ENCODE results near the gene LTK.

The LTK gene

GRCh38 chr15:41523097-41523496, 9.5 kb upstream of the LTK start:
- DNase-seq, result no peak

GRCh38 chr15:41521614-41522013, 8.0 kb upstream of the LTK start:
- DNase-seq, result no peak

DNA sequence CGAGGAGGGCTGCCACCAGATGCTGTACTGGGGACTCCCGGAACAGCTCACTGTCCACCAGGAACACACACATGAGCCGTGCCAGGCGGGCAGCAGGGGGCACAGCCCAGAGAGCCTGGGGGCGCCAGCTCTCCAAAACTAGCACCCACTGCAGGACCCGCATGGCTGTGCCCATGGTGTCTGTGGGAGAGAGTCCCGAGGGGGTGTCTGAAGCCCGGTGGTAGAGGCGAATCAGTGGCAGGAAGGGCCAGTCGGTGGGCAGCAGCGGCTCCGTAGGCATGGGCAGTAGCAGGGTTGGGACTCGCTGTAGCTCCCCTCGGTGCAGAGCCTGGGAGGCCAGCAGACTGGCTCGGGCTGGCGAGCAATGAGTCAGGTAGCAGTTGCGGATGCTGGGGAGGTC, 7.0 kb upstream of the LTK start:
- DNase-seq, result no peak

DNA sequence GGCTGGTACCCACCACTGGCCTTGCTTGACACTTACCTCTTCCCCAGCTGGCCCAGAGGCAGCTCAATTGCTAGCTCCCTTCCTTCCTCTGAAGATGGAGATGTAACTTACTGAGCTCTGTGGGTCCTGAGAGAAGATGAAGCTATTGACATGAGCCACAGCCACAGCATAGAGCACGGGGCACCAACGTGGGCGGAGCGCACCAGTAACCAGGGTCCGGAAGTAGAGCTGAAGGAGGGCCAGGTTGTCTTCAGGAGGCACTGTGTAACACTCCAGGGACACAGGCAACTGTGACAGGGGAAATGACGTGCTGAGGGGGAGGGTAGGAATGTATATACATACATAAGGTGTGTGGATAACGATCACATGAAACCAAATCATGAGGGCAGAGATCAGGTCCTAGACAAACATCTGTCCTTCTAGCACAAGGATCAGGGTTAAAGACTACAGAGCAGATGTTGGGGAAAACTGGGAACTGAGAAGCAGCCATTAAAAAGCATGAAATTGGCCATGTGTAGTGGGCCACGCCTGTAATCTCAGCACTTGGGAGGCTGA, 4.3 kb upstream of the LTK start:
- DNase-seq, result no peak

- DNase-seq, result no peak
Observed at GRCh38 chr15:41512940-41513505, 604 bp downstream of the LTK start.

GRCh38 chr15:41512512-41512939, 1.1 kb downstream of the LTK start:
- no peak for DNase-seq

GRCh38 chr15:41511899-41512369, 1.7 kb downstream of the LTK start:
- no peak for DNase-seq

- DNase-seq, result no peak
Observed at GRCh38 chr15:41511331-41511898, 2.2 kb downstream of the LTK start.

- no peak for DNase-seq
Observed at GRCh38 chr15:41510728-41511127, 2.9 kb downstream of the LTK start.

- DNase-seq, result no peak
Observed at GRCh38 chr15:41507820-41508290, 5.8 kb downstream of the LTK start.

DNA sequence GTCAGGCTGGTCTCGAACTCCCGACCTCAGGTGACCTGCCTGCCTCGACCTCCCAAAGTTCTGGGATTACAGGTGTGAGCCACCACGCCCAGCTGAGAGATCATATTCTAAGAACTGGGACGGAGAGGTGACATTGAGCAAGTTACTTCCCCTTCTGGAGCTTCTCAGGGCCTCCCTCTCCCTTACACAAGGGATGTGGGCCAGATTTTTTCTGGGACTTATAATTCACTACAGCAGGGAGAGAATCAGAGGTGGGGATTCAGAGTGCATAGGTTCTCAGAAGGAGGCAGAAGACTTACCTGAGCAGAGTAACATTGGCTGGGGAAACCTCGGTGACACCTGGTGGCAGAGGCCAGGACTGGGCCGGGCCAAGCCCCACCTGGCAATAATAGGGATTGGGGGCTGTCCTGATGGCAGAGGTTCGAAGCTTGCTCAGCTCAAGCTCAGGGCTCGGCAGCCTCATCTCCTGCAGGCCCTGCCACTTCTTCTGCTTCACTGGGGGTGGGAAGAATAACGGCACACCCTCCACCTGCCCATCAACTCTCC, 6.8 kb downstream of the LTK start:
- no peak for DNase-seq

DNA sequence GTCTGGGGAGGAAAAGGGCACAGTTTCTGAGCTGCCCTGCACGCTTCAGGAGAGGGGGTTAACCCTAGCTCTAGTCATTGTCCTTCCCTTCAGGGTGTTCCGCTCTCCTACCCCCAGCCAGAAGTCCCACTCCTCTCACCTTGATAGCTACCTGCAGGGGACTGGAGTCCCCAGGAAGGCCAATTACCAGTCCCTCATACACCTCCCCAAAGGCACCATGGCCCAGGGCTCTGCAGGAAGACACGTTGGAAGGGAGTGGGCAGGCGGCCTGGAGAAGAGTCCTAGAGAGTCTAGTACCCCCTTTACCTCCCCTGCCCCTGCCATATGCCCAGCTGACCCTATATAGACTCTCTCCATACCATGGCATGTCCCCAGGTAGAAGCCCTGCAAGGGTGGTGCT, 7.9 kb downstream of the LTK start:
- no peak for DNase-seq

GRCh38 chr15:41504751-41505492, 8.7 kb downstream of the LTK start:
- DNase-seq, result no peak

DNA sequence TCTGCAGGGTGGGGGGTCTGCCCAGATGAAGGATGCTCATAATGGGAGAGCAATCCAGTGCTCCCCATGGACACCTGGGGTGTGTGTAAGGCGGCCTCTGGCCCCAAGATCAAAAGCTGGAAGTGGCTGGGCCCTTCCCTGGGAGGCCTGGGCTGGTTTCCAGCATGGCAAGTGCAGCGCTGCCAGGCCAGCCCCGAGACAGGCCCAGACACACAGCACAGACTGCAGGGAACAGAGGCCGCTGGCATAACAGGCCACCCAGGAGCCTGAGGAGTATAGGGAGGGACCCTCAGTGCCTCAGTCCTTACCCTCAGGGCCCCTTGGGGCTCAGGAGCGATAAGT, 10.0 kb downstream of the LTK start:
- DNase-seq, result no peak

- no peak for DNase-seq
Observed at GRCh38 chr15:41502795-41503668, 10.6 kb downstream of the LTK start.

DNA sequence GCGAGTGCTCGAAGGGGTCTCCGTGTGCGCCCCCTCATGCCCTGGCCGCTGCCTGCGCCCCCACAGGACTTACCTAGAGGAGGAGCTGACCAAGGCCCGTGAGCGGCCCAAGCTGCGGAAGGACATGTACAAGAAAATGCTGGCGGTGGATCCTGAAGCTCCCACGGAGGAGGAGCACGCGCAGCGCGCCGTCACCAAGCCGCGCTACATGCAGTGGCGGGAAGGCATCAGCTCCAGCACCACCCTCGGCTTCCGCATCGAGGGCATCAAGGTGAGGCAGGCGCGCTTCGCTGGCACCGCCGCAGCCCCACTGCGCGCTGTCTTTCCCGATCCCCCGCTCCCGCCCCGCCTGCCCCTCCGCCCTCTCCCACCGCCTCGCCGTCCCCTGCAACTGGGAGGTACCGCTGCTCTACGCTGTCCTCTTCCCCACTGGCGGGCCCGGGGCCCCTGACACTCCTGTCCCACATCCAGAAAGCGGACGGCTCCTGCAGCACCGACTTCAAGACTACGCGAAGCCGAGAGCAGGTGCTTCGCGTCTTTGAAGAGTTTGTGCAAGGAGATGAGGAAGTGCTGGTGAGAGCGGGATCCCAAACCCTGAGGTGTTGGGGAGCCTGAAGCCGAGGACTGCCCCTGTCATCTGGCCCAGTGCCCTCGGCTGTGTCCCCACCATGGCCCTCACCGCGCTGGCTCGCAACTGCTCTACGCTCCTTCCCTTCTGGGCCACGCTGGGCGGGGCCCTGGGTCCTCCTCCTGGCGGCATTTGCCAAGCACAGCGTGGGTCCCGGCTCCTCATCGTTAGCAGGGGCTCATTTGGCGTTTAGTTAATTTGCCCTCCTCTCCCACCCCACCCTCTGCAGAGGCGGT, 11.5 kb downstream of the LTK start:
- DNase-seq, result no peak

- DNase-seq, result no peak
Observed at GRCh38 chr15:41501191-41501917, 12.3 kb downstream of the LTK start.

GRCh38 chr15:41499109-41499851, 14.3 kb downstream of the LTK start:
- peak; percentile 40 for DNase-seq

DNA sequence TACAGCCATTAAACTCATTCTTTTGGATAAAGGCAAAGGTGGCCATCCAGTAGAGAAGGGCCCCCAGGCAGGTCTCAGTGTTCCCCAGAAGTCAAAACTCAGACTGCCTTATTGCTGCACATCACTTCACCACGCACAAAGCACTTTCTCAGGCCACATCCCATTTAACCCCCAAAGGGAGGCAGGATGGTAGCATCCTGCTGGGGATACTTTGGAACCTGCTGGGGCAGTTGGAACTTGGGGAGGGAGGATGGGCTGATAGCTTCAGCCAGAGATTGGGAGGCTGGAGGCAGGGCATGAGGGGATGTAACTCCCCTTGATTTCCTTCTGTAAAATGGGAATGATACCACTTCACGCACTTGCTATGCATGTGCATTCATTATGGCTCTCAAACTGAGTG, 15.0 kb downstream of the LTK start:
- DNase-seq, result no peak

All from NCI-H1694 (cell line).